Activated CD4-positive, alpha-beta memory T cell treated with anti-CD3 and anti-CD28 coated beads for 36 hours (primary cell): ENCODE data around the gene TNS2. TPM values are rescaled to one million over a fixed set of nuclear protein-coding genes. Genes with fewer than 3 reads are reported as not detected.

Experiments used
- CTCF ChIA-PET: fragments of 350-600 bp; sonication (Branson Sonifier 250); formaldehyde crosslinking; loops from one replicate; lab custom pipeline; 2021; ENCODE audit warnings: antibody characterized with exemption, inconsistent platforms; lab: Charles Lee
- POLR2A ChIA-PET: fragments of 350-600 bp; sonication (Branson Sonifier 250); formaldehyde crosslinking; loops from one replicate; lab custom pipeline; 2021; ENCODE audit warnings: antibody characterized with exemption; lab: Charles Lee
- DNase-seq: peaks from one replicate; pipeline ENCODE4 v3.0.0-alpha.2; 2020
- H3K27ac Mint-ChIP-seq: one replicate; pipeline ENCODE4 v1.8.0; 2021; ENCODE audit warnings: mixed read lengths
- H3K27me3 Mint-ChIP-seq: one replicate; pipeline ENCODE4 v1.8.0; 2021; ENCODE audit warnings: mixed read lengths
- H3K36me3 Mint-ChIP-seq: one replicate; pipeline ENCODE4 v1.8.0; 2021; ENCODE audit warnings: mixed read lengths
- H3K4me1 Mint-ChIP-seq: one replicate; pipeline ENCODE4 v1.8.0; 2021; ENCODE audit warnings: low read depth, mixed read lengths
- H3K4me3 Mint-ChIP-seq: one replicate; pipeline ENCODE4 v1.8.0; 2021; ENCODE audit warnings: mild to moderate bottlenecking, mixed read lengths
- H3K9me3 Mint-ChIP-seq: one replicate; pipeline ENCODE4 v1.8.0; 2021; ENCODE audit warnings: mixed read lengths
- intact Hi-C: fragments of 100-400 bp; cut with micrococcal nuclease; formaldehyde crosslinking; loops from one replicate; pipeline ENCODE4 v1.15.1; 2023
- total RNA-seq, 2 experiments: library from RNA; stranded (reverse); gene quantifications; one replicate each; pipeline ENCODE4 v1.2.3, GENCODE V29; 2021

The TNS2 gene
- total RNA-seq, 2 experiments from 2014 or later, result 1.8 to 2.4 TPM

DNA sequence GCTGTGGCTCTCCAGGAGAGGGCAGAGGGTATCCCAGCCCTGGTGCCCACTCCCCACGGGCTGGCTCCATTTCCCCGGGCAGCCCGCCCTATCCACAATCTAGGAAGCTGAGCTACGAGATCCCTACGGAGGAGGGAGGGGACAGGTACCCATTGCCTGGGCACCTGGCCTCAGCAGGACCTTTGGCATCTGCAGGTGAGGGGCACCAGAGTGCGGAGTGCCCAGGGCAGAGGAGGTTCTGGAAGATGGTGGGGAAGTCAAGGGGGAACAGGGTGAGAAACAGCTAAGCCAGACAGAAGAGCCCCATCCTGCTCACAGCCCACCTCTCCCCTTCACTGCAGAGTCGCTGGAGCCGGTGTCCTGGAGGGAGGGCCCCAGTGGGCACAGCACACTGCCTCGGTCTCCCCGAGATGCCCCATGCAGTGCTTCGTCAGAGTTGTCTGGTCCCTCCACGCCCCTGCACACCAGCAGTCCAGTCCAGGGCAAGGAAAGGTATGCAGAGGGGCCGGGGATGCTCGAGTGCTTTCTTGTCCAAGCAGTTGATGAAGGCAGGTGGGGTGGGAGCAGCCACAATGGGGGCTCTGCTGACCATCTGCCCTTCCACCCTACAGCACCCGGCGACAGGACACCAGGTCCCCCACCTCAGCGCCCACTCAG, 10.3 kb downstream of the TNS2 start:
- H3K27ac Mint-ChIP-seq, result no peak overlapping the region
- CTCF ChIA-PET, result interaction anchor here (0.8 kb wide), 1 partner anchor 12 kb away, joined by 3 read pairs; no protein-coding TSS in a partner anchor
- H3K9me3 Mint-ChIP-seq, result no peaks in the 10 kb centered on the region
- intact Hi-C loops, result no loop called here
- H3K27me3 Mint-ChIP-seq, result no peaks in the 10 kb centered on the region
- H3K36me3 Mint-ChIP-seq, result peaks cover 2% of the 10 kb centered on the region
- no peak overlapping the region for H3K4me3 Mint-ChIP-seq
- POLR2A ChIA-PET, result interaction anchor here (1.1 kb wide), 1 partner anchor 8 kb away, joined by 3 read pairs; no protein-coding TSS in a partner anchor
- no peak for DNase-seq
- no peaks in the 10 kb centered on the region for H3K4me1 Mint-ChIP-seq

DNA sequence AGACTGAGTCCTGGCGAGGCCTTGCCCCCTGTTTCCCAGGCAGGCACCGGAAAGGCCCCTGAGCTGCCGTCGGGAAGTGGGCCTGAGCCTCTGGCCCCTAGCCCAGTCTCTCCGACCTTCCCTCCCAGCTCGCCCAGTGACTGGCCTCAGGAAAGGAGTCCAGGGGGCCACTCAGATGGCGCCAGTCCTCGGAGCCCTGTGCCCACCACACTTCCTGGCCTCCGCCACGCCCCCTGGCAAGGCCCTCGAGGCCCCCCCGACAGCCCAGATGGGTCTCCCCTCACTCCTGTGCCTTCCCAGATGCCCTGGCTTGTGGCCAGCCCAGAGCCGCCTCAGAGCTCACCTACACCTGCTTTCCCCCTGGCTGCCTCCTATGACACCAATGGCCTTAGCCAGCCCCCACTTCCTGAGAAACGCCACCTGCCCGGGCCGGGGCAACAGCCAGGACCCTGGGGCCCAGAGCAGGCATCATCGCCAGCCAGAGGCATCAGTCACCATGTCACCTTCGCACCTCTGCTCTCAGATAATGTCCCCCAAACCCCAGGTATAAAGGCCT, 10.9 kb downstream of the TNS2 start:
- Mint-ChIP-seq H3K27me3 (no peaks in the 10 kb centered on the region), H3K36me3 (peaks cover 6% of the 10 kb centered on the region), H3K9me3 (no peaks in the 10 kb centered on the region), H3K4me3 (no peak overlapping the region), H3K4me1 (peaks cover under 1% of the 10 kb centered on the region), H3K27ac (no peak overlapping the region)
- intact Hi-C loops, result no loop called here
- DNase-seq, result no peak
- POLR2A ChIA-PET, result interaction anchor here (1.1 to 3.0 kb wide), 2 partner anchors 9 to 38 kb away, joined by 3 to 10 read pairs; partner anchors contain the start of gene IGFBP6
- CTCF ChIA-PET, result interaction anchor here (1.4 to 11.6 kb wide), 2 partner anchors 19 to 40 kb away, joined by 6 to 348 read pairs; partner anchors contain the start of genes IGFBP6, SOAT2 and SPRYD3

DNA sequence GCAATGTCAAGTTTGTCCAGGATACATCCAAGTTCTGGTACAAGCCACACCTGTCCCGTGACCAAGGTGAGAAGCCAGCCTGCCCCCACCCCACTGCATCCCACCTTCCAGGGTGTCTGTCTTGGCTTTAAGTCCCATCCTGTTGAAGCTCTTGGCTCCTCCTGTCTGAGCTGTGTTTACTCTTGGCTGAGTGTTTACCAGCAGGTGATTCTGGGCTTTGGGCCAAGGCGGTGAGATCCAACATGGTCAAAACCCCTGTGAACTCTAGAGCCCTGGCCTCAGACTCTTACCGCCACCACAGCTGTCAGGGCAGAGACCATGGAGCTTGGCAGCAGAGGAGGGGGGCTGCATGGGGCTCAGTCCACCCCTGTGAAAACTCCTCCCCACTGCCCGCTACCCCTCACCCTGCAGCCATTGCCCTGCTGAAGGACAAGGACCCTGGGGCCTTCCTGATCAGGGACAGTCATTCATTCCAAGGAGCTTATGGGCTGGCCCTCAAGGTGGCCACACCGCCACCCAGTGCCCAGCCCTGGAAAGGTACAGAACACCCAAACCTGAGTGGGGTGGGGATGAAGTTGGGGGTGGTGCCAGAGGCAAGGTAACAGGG, 11.6 kb downstream of the TNS2 start:
- intact Hi-C loops, result no loop called here
- DNase-seq, result no peak
- Mint-ChIP-seq H3K27ac (peak overlapping the region; percentile 49), H3K27me3 (no peaks in the 10 kb centered on the region), H3K4me3 (no peak overlapping the region), H3K36me3 (peaks cover 9% of the 10 kb centered on the region), H3K9me3 (no peaks in the 10 kb centered on the region), H3K4me1 (peaks cover 7% of the 10 kb centered on the region)
- ChIA-PET CTCF (interaction anchor here (1.0 to 11.6 kb wide), 3 partner anchors 14 to 39 kb away, joined by 4 to 348 read pairs (median 6); partner anchors contain the start of genes IGFBP6, SOAT2 and SPRYD3), POLR2A (interaction anchor here (1.2 to 3.0 kb wide), 2 partner anchors 18 to 37 kb away, joined by 5 to 10 read pairs; partner anchors contain the start of genes IGFBP6 and SPRYD3)

DNA sequence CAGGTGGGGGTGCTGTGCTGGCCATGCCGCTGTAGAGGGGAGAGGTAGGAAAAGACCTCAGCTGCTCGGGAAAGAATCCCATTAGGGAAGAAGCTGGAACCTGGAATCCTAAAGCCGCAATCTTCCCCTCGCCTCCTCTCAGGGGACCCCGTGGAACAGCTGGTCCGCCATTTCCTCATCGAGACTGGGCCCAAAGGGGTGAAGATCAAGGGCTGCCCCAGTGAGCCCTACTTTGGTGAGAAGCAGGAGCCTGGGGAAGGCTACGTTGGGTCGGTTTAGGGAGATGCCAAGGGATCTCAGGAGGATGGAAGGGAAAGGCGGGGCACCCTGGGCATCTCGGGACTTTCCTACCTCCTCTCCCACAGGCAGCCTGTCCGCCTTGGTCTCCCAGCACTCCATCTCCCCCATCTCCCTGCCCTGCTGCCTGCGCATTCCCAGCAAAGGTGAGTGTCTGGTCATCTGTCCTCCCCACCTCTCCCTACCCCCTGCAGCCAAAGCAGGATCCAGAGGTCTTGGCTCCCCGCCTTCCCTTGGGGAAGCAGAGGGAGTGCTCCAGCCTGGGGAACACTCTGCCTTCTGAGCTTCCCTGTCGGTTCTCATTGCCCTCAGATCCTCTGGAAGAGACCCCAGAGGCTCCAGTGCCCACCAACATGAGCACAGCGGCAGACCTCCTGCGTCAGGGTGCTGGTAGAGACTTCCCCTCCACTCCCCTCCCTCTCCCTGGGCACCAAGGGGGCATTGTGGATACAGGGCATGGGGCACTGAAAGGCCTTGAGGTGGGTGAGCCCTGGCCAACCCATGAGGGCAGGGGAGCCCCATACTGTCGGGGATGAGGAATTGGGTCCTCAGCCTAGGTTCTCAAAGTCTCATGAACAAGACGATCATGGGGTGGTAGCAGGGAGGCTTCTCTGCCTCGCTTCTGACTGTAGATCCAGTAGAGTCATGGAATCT, 12.4 kb downstream of the TNS2 start:
- intact Hi-C loops, result no loop called here
- Mint-ChIP-seq H3K4me3 (no peak overlapping the region), H3K27ac (no peak overlapping the region), H3K4me1 (peaks cover 8% of the 10 kb centered on the region), H3K27me3 (no peaks in the 10 kb centered on the region), H3K9me3 (no peaks in the 10 kb centered on the region), H3K36me3 (peaks cover 11% of the 10 kb centered on the region)
- no peak for DNase-seq
- CTCF ChIA-PET, result interaction anchor here (0.8 to 11.6 kb wide), 5 partner anchors 8 to 39 kb away, joined by 4 to 348 read pairs (median 4); partner anchors contain the start of genes IGFBP6, SOAT2 and SPRYD3
- POLR2A ChIA-PET, result interaction anchor here (1.2 to 3.0 kb wide), 2 partner anchors 17 to 36 kb away, joined by 5 to 10 read pairs; partner anchors contain the start of genes IGFBP6 and SPRYD3

DNA sequence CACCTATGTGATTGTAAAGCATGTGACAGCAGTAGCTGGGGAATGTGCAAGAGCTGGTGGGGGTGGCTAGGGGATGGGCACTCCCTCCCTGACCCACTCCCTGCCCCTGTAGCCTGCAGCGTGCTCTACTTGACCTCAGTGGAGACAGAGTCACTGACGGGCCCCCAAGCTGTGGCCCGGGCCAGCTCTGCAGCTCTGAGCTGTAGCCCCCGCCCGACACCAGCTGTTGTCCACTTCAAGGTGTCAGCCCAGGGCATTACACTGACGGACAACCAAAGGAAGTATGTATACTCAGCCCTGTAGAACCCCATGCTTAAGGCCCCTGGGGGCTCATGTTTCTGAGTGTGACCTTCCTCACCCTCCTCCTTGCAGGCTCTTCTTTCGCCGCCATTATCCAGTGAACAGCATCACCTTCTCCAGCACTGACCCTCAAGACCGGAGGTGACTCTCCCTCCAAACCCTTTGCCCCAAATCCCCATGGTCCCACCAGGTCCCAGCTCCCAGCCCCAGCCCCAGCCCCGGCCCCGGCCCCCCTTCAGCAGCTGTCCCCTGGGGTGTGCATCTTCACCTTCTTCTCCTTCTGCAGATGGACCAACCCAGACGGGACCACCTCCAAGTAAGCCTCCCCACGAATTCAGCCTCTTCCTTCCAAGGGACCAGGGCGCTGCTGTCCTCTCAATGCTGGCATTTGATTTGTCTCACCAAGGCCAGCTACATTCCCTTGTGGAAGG, 13.3 kb downstream of the TNS2 start:
- Mint-ChIP-seq H3K4me3 (no peak overlapping the region), H3K9me3 (no peaks in the 10 kb centered on the region), H3K36me3 (peaks cover 11% of the 10 kb centered on the region), H3K4me1 (peaks cover 8% of the 10 kb centered on the region), H3K27me3 (no peaks in the 10 kb centered on the region), H3K27ac (peak overlapping the region; percentile 23)
- intact Hi-C loops, result no loop called here
- ChIA-PET POLR2A (interaction anchor here (0.9 to 3.0 kb wide), 4 partner anchors 8 to 36 kb away, joined by 3 to 10 read pairs (median 4); partner anchors contain the start of genes IGFBP6 and SPRYD3), CTCF (interaction anchor here (0.8 to 11.6 kb wide), 4 partner anchors 9 to 38 kb away, joined by 4 to 348 read pairs (median 63); partner anchors contain the start of genes IGFBP6, SOAT2 and SPRYD3)
- DNase-seq, result no peak

DNA sequence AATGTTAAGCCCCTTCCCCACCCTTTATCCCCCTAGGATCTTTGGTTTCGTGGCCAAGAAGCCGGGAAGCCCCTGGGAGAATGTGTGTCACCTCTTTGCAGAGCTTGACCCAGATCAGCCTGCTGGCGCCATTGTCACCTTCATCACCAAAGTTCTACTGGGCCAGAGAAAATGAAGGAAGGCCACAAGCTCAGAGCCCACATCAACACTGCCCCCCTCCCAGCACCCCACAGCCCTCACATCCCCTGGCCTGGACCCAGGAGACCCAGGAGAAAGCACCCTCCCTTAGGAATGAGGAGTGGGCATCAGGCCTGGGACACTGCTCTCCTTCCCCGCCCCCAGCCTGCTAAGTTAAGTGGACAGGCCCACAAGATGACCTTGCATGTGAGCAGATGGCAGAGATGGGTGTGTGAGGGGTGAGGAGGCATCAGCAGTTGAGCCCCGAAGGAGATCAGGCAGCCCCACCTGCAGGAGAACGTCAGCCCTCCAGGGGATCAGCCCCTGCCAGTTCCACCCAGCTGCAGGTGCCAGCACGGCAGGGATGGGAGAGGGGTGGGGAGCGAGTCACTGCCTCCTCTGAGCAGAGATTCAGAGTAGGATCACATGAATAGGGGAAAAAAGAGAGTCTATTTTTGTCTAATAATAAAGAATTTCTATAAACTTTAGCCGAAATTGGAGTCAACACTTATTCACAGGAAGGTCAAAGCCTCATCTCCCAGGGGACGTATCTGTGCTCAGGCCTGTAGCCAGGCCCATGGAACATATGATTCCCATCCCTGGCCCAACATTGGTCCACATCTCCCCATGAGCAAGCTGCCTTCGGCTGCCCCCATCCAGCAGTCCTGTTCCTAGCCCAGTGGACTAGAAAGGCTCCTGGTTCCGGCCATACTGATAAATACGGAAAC, 14.1 kb downstream of the TNS2 start:
- Mint-ChIP-seq H3K9me3 (no peaks in the 10 kb centered on the region), H3K4me1 (peaks cover 8% of the 10 kb centered on the region), H3K27ac (no peak overlapping the region), H3K36me3 (peaks cover 11% of the 10 kb centered on the region), H3K27me3 (no peaks in the 10 kb centered on the region), H3K4me3 (no peak overlapping the region)
- POLR2A ChIA-PET, result interaction anchor here (0.9 to 4.0 kb wide), 5 partner anchors 9 to 35 kb away, joined by 3 to 30 read pairs (median 5); partner anchors contain the start of genes IGFBP6 and SPRYD3
- no peak for DNase-seq
- intact Hi-C loops, result no loop called here
- CTCF ChIA-PET, result interaction anchor here (1.1 to 11.6 kb wide), 9 partner anchors 10 to 227 kb away, joined by 4 to 348 read pairs (median 26); partner anchors contain the start of genes CSAD, IGFBP6, SOAT2 and SPRYD3

DNA sequence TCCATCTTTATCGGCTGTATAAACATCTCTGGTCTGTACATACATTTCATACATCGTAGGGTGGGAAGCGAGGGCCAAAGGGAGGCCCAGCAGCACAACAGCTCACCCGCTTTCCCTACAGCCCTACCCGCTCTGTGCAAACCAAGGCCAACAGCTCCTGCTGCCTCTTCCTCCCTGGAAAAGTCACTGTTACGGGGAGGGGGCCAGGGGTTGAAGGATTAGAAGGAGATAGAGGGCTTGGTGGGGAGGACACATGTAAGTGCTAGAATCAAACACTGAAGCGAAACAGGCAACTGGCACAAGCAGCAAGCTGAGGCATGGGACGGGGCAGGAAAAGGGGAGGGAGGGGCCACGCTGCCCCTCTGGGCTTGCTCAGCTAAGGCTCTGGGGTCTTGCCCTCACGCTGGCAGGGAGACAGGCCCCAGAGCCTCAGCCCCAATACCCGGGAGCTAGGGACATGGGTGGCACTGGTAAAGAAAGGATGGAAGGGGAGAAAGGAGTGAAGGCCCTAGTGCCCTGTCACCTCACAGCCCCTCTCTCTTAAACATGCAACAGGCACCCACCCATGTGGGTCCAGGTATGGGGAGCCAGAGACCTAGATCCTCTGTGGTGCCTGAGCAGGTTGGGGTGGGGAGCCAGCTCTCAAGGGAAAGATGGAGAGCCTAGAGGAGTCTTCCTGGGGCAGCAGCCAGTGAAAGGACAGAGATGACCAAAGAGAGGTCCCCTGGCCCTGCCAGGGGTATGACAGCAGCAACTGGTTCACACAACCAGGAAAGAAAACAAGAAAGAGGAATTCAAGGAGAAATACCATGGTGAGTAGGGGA, 15.0 kb downstream of the TNS2 start:
- no peaks in the 10 kb centered on the region for H3K9me3 Mint-ChIP-seq
- DNase-seq, result no peak
- ChIA-PET CTCF (interaction anchor here (0.8 to 11.6 kb wide), 24 partner anchors 7 to 436 kb away, joined by 3 to 348 read pairs (median 7); partner anchors contain the start of genes AAAS, CSAD, IGFBP6 and PFDN5), POLR2A (interaction anchor here (4.0 kb wide), 1 partner anchor 34 kb away, joined by 30 read pairs; the partner anchor contains the start of gene IGFBP6)
- H3K36me3 Mint-ChIP-seq, result peaks cover 11% of the 10 kb centered on the region
- intact Hi-C loops, result no loop called here
- no peak overlapping the region for H3K27ac Mint-ChIP-seq
- no peaks in the 10 kb centered on the region for H3K27me3 Mint-ChIP-seq
- H3K4me3 Mint-ChIP-seq, result no peak overlapping the region
- H3K4me1 Mint-ChIP-seq, result peaks cover 8% of the 10 kb centered on the region

DNA sequence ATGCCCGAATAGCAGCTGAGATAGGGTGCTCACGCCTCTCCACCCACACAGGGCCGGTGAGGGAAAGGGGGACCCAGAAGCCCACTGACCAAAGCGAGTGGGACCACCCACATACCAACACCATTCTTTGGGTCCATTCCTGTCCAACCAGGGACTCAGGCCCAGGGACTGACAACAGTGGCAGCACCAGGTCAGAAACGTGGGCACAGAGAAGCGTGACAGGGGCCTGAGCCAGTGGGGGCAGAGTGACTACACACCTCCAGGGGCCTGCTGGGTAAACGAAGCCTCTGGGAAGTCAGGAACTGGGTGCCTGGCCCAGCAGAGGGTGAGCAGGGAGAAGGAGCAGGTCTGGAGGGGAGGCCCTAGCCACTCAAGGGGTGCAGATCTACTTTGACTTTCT, 15.6 kb downstream of the TNS2 start:
- Mint-ChIP-seq H3K4me1 (peaks cover 8% of the 10 kb centered on the region), H3K9me3 (no peaks in the 10 kb centered on the region), H3K4me3 (no peak overlapping the region), H3K27ac (no peak overlapping the region), H3K27me3 (no peaks in the 10 kb centered on the region), H3K36me3 (peaks cover 11% of the 10 kb centered on the region)
- CTCF ChIA-PET, result interaction anchor here (0.6 to 11.6 kb wide), 40 partner anchors 8 to 591 kb away, joined by 3 to 348 read pairs (median 5); partner anchors contain the start of genes AAAS, CSAD, IGFBP6 and PFDN5
- POLR2A ChIA-PET, result interaction anchor here (1.1 to 4.0 kb wide), 2 partner anchors 33 to 37 kb away, joined by 10 to 30 read pairs; partner anchors contain the start of genes IGFBP6 and SOAT2
- no peak for DNase-seq
- intact Hi-C loops, result no loop called here
